Left lung (tissue), 10 donors: ENCODE measurements around the gene SLC9A9. TPM values are rescaled to one million over a fixed set of nuclear protein-coding genes. Genes with fewer than 3 reads are reported as not detected.
A peak's percentile ranks its signal among the peaks of the same experiment; 100 is the strongest.

Experiments
- ATAC-seq: fragments of 200-7000 bp; cut with Tn5 transposase; one replicate; pipeline ENCODE4 v1.9.1; 2020; ENCODE audit warnings: moderate library complexity
- DNase-seq, 4 donors: peaks; one replicate each; pipeline ENCODE4 v3.0.0-alpha.2; 2013 to 2020
- H3K27ac ChIP-seq, 2 donors: fragments of 200-600 bp; sonication (generic) in 1 of 2; one replicate each; pipeline versions ENCODE4 v1.5.0 to v1.8.0; 2020 to 2021
- H3K27me3 ChIP-seq, 2 donors: fragments of 200-600 bp; sonication (generic) in 1 of 2; one replicate each; pipeline versions ENCODE4 v1.5.0 to v1.8.0; 2020 to 2021
- H3K36me3 ChIP-seq, 2 donors: fragments of 200-600 bp; sonication (generic) in 1 of 2; one replicate each; pipeline versions ENCODE4 v1.5.0 to v1.8.0; 2020 to 2021
- H3K4me1 ChIP-seq, 2 donors: fragments of 200-600 bp; one replicate each; pipeline ENCODE4 v1.8.0; 2021
- H3K4me3 ChIP-seq, 2 donors: fragments of 200-600 bp; sonication (generic) in 1 of 2; one replicate each; pipeline versions ENCODE4 v1.5.0 to v1.8.0; 2020 to 2021; ENCODE audit warnings: mild to moderate bottlenecking in 1 of 2
- H3K9me3 ChIP-seq, 2 donors: fragments of 200-600 bp; sonication (generic) in 1 of 2; one replicate each; pipeline versions ENCODE4 v1.5.0 to v1.8.0; 2020 to 2021
- CTCF ChIP-seq, 2 donors: fragments of 200-600 bp; sonication (generic) in 1 of 2; IDR thresholded peaks; one replicate each; pipeline versions ENCODE4 v1.5.0 to v1.8.0; 2021; ENCODE audit warnings: antibody characterized with exemption in 2 of 2
- intact Hi-C, 2 donors: fragments of 100-400 bp; cut with DNase I; formaldehyde crosslinking; loops; one replicate each; pipeline versions ENCODE4 v1.11.2 to v1.14.2; 2022
- polyA plus RNA-seq, 6 donors: library from polyadenylated mRNA; unstranded; fragments of 120-200 nt; gene quantifications; one replicate each; pipeline ENCODE4 v1.2.1, GENCODE V29; 2013; ENCODE audit not compliant: insufficient read length in 6 of 6
- total RNA-seq, 2 donors: library from RNA; stranded (reverse); fragmentation: NEBNext Ultra II Directional; extraction: Animal tissue kit (Norgen Biotek cat#: 25700); gene quantifications; one replicate each; pipeline ENCODE4 v1.2.1, GENCODE V29; 2021
- donor health status: DM: no; HTN: yes; CAD: no.
- donor health status: DM: no; HTN: no; CAD: no.

SLC9A9 gene
- total and polyA plus RNA-seq, 8 donors = 13.9 to 19.6 (median 16.8) TPM

DNA sequence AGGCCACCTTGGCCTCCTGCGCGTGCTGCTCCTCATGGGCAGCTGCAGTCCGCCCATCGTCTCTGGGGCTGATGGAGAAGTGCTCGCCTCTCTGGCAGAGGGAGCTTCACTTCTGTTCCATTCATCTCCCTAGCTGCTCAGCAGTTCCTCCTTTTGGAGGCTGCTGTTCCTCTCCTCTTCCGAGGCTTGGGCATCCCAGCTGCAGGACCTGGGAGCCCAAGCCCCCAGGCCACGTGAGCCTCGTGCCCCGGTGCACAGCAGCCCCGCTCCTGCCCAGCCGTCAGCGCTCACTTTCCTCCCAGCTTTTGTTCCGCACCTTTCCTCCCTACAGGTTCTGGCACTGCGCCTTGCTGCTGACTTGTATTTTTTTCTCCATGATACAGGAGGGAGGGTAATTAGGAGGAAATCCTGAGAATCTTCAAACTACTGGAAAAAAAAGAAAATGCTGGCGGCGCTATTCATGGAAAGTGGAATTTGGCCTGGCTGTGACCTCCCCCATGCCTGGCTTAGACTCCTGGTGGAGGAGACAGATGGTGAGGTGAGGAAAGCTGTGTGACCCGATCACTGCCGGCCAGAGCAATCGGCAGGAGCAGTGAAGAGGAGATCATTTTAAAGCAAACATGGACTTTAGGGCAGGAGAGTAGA lies 518.6 kb downstream of the SLC9A9 start:
- Histone ChIP-seq H3K9me3 (no peaks in the 10 kb centered on the region), H3K4me1 (peaks cover 0 to 2% of the 10 kb centered on the region in 2 donors), H3K27ac (no peak overlapping the region), H3K4me3 (no peak overlapping the region), H3K27me3 (no peaks in the 10 kb centered on the region), H3K36me3 (no peaks in the 10 kb centered on the region)
- TF ChIP-seq CTCF (IDR thresholded peaks at IDR 0.05) = no peak
- ATAC-seq (no peak), DNase-seq (peak in 1 of 4 donors; percentile 41)
- intact Hi-C loops = no loop called here

GRCh38 chr3:143328451-143328850 lies 519.8 kb downstream of the SLC9A9 start:
- no peak for ATAC-seq
- Histone ChIP-seq H3K36me3 (no peaks in the 10 kb centered on the region), H3K27me3 (no peaks in the 10 kb centered on the region), H3K4me3 (no peak overlapping the region), H3K4me1 (peaks cover 0 to 2% of the 10 kb centered on the region in 2 donors), H3K9me3 (no peaks in the 10 kb centered on the region), H3K27ac (no peak overlapping the region)
- intact Hi-C loops = no loop called here
- no peak for DNase-seq
- TF ChIP-seq CTCF (IDR thresholded peaks at IDR 0.05) = no peak

DNA sequence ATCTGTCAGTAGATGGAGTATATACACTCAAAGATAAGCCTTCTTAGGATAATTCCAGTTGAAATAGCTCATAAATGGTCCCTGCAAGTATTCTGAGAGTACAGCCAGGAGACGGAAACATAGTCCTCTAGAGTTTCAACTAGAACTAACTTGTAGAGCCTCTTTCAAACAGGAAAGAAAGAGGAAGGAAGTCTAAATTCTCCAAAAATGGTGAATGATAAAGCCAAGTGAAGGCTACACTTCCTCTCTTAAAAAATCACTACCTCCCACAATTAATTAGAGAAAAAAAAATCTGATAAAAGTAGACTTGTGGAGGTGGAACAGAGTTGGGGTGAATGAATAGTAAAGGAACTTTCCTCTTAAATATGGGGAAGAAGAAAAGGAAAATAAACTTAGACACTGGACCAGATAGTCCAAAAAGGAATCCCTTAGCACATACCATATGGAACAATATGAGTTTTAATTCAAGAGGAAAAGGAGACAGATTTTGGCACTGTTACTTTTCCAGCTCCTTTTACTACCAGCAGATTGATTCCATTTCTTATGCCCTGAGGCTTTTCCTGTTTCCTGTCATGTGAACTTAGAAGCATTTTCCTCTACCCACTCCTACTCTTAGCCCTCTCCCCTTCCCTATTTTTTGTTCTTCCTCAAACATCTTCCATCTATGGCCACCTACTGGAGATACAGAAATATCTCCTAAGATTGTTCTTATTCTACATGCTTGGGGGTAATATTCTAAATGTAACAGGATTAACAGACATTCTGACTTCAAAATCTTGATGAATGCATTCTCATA lies 521.1 kb downstream of the SLC9A9 start:
- Histone ChIP-seq H3K27ac (no peak overlapping the region), H3K36me3 (no peaks in the 10 kb centered on the region), H3K4me1 (peaks cover 0 to 2% of the 10 kb centered on the region in 2 donors), H3K4me3 (no peak overlapping the region), H3K27me3 (no peaks in the 10 kb centered on the region), H3K9me3 (no peaks in the 10 kb centered on the region)
- no peak for ATAC-seq
- intact Hi-C loops = no loop called here
- TF ChIP-seq CTCF (IDR thresholded peaks at IDR 0.05) = no peak
- no peak for DNase-seq

GRCh38 chr3:143321058-143321769 lies 527.1 kb downstream of the SLC9A9 start:
- Histone ChIP-seq H3K27ac (no peak overlapping the region), H3K9me3 (no peaks in the 10 kb centered on the region), H3K36me3 (no peaks in the 10 kb centered on the region), H3K27me3 (no peaks in the 10 kb centered on the region), H3K4me3 (no peak overlapping the region), H3K4me1 (no peaks in the 10 kb centered on the region)
- DNase-seq (no peak), ATAC-seq (no peak)
- no peak for TF ChIP-seq CTCF (IDR thresholded peaks at IDR 0.05)
- intact Hi-C loops = no loop called here

DNA sequence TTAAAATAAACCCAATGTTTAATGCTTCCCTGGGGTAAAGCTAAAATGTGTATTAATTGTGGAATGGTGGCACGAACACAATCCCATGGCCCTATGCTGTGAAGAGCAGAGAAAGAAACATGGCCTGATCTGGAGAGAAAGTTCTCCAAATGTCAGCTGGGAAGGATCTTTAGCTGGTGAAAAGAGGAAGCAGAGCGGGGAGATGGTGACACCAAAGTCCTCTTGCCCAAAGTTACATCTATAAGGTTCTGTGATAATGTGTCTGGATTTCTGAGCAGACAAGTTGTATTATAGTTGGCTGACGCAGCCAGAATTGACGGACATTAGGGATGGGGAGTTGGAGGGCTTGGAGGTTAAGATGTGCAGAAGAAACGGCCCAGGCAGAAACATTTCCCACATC lies 532.5 kb downstream of the SLC9A9 start:
- intact Hi-C loops = no loop called here
- Histone ChIP-seq H3K4me1 (no peaks in the 10 kb centered on the region), H3K9me3 (no peaks in the 10 kb centered on the region), H3K27me3 (no peaks in the 10 kb centered on the region), H3K36me3 (no peaks in the 10 kb centered on the region), H3K4me3 (no peak overlapping the region), H3K27ac (no peak overlapping the region)
- no peak for DNase-seq
- ATAC-seq = no peak
- TF ChIP-seq CTCF (IDR thresholded peaks at IDR 0.05) = no peak
